GM23338 (cell line): ENCODE data around the gene ARHGAP12. TPM values are rescaled to one million over a fixed set of nuclear protein-coding genes. Genes with fewer than 3 reads are reported as not detected.

ENCODE experiments used
- CREB1 ChIP-seq: fragments of 250-450 bp; sonication (Bioruptor Pico); IDR thresholded peaks from 2 replicates; pipeline ENCODE4 v1.5.0; 2020; ENCODE audit warnings: low read depth, mild to moderate bottlenecking, moderate library complexity
- EZH2 ChIP-seq: fragments of 200-600 bp; sonication (generic); IDR thresholded peaks from one replicate; pipeline ENCODE4 v1.8.0; 2017; ENCODE audit warnings: antibody characterized with exemption, mild to moderate bottlenecking, low read depth; ENCODE audit not compliant: unreplicated experiment
- JUNB ChIP-seq: IDR thresholded peaks from one replicate; pipeline ENCODE4 v1.6.1; 2016; ENCODE audit warnings: antibody characterized with exemption; ENCODE audit not compliant: unreplicated experiment
- POLR2AphosphoS5 ChIP-seq: IDR thresholded peaks from 2 replicates; pipeline ENCODE4 v1.6.1; 2016; ENCODE audit warnings: antibody characterized with exemption, low read depth
- ZNF114 ChIP-seq: fragments of 250-450 bp; sonication (Bioruptor Pico); IDR thresholded peaks from 2 replicates; pipeline ENCODE4 v1.5.0; 2020; ENCODE audit warnings: mild to moderate bottlenecking, moderate library complexity
- ZNF331 ChIP-seq: fragments of 250-450 bp; sonication (Bioruptor Pico); IDR thresholded peaks from 2 replicates; pipeline ENCODE4 v1.5.0; 2020; ENCODE audit warnings: low read depth, mild to moderate bottlenecking, moderate library complexity
- polyA plus RNA-seq: library from polyadenylated mRNA; unstranded; fragments of >200 nt; fragmentation: Nextera tagmentation; extraction: Ambion mirVana; gene quantifications from 2 replicates; pipeline ENCODE4 v1.2.1, GENCODE V29; 2016
- total RNA-seq: library from RNA; depleted of rRNA; stranded (reverse); fragments of >200 nt; shearing (Covaris generic); gene quantifications from 2 replicates; pipeline ENCODE4 v1.2.3, GENCODE V29; 2014
- TF ChIP-seq, protein P1 (sequence below): fragments of 250-450 bp; sonication (Bioruptor Pico); IDR thresholded peaks from 2 replicates; pipeline ENCODE4 v1.5.0; 2020; ENCODE audit warnings: mild to moderate bottlenecking, moderate library complexity
- TF ChIP-seq, protein P2 (sequence below): IDR thresholded peaks from one replicate; pipeline ENCODE4 v1.6.1; 2018; ENCODE audit warnings: antibody characterized with exemption; ENCODE audit not compliant: unreplicated experiment
- TF ChIP-seq, protein P3 (sequence below), 2 experiments: fragments of 200-600 bp in 1 of 2; sonication (generic) in 1 of 2; conservative IDR thresholded peaks; 2 replicates each; pipeline versions ENCODE4 v1.5.1 to v1.6.1; 2016 to 2017; ENCODE audit warnings: antibody characterized with exemption in 2 of 2, low read depth in 2 of 2, mild to moderate bottlenecking in 2 of 2, moderate library complexity in 1 of 2
- TF ChIP-seq, protein P4 (sequence below): IDR thresholded peaks from 2 replicates; pipeline ENCODE4 v1.6.1; 2016; ENCODE audit warnings: antibody characterized with exemption

Gene ARHGAP12
- total and polyA plus RNA-seq, 2 experiments from 2014 or later = 27.5 to 50.7 TPM

DNA sequence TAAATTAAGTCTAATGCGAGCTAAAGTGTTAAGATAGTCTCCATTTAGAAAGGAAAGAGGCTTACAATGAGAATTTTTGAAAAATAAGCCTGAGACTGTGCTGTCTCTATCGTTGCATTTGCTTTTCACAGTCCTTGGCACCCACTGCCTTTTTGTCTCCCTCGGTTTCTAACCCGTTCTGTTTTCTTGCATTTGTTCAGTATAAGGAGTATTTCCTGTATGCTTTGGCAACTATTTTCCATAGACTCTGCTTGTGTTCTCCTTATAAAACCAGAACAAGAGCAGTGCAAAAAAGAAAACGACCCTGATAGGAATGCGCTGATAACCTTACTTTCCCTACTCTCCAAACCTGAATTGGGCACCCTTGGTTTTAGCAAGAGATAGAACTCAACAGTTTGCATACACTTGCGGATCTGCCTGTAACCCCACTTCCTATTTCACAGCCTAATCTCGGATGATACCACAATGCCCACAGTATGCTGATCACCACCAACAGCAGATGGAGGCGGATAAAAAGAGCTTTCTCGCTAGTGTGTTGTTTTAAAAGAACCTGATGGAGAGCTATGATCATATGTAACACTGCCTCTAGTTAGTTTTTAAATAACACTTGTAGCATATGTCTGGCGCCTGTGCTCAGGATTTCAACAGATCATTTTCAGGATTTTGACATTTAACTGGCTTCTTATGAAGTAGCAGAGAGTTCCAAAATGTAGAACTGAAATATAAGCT is 1.6 kb upstream of the ARHGAP12 start (continued):
- TF ChIP-seq, protein P1, sequence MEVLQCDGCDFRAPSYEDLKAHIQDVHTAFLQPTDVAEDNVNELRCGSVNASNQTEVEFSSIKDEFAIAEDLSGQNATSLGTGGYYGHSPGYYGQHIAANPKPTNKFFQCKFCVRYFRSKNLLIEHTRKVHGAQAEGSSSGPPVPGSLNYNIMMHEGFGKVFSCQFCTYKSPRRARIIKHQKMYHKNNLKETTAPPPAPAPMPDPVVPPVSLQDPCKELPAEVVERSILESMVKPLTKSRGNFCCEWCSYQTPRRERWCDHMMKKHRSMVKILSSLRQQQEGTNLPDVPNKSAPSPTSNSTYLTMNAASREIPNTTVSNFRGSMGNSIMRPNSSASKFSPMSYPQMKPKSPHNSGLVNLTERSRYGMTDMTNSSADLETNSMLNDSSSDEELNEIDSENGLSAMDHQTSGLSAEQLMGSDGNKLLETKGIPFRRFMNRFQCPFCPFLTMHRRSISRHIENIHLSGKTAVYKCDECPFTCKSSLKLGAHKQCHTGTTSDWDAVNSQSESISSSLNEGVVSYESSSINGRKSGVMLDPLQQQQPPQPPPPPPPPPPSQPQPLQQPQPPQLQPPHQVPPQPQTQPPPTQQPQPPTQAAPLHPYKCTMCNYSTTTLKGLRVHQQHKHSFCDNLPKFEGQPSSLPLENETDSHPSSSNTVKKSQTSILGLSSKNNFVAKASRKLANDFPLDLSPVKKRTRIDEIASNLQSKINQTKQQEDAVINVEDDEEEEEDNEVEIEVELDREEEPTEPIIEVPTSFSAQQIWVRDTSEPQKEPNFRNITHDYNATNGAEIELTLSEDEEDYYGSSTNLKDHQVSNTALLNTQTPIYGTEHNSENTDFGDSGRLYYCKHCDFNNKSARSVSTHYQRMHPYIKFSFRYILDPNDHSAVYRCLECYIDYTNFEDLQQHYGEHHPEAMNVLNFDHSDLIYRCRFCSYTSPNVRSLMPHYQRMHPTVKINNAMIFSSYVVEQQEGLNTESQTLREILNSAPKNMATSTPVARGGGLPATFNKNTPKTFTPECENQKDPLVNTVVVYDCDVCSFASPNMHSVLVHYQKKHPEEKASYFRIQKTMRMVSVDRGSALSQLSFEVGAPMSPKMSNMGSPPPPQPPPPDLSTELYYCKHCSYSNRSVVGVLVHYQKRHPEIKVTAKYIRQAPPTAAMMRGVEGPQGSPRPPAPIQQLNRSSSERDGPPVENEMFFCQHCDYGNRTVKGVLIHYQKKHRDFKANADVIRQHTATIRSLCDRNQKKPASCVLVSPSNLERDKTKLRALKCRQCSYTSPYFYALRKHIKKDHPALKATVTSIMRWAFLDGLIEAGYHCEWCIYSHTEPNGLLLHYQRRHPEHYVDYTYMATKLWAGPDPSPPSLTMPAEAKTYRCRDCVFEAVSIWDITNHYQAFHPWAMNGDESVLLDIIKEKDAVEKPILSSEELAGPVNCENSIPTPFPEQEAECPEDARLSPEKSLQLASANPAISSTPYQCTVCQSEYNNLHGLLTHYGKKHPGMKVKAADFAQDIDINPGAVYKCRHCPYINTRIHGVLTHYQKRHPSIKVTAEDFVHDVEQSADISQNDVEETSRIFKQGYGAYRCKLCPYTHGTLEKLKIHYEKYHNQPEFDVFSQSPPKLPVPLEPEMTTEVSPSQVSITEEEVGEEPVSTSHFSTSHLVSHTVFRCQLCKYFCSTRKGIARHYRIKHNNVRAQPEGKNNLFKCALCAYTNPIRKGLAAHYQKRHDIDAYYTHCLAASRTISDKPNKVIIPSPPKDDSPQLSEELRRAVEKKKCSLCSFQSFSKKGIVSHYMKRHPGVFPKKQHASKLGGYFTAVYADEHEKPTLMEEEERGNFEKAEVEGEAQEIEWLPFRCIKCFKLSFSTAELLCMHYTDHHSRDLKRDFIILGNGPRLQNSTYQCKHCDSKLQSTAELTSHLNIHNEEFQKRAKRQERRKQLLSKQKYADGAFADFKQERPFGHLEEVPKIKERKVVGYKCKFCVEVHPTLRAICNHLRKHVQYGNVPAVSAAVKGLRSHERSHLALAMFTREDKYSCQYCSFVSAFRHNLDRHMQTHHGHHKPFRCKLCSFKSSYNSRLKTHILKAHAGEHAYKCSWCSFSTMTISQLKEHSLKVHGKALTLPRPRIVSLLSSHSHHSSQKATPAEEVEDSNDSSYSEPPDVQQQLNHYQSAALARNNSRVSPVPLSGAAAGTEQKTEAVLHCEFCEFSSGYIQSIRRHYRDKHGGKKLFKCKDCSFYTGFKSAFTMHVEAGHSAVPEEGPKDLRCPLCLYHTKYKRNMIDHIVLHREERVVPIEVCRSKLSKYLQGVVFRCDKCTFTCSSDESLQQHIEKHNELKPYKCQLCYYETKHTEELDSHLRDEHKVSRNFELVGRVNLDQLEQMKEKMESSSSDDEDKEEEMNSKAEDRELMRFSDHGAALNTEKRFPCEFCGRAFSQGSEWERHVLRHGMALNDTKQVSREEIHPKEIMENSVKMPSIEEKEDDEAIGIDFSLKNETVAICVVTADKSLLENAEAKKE = no peak
- no peak for TF ChIP-seq EZH2
- TF ChIP-seq ZNF331 = no peak
- TF ChIP-seq POLR2AphosphoS5 = no peak
- no peak for TF ChIP-seq JUNB
- no peak for TF ChIP-seq ZNF114 (CRISPR knock-in tag)
- TF ChIP-seq, protein P2, sequence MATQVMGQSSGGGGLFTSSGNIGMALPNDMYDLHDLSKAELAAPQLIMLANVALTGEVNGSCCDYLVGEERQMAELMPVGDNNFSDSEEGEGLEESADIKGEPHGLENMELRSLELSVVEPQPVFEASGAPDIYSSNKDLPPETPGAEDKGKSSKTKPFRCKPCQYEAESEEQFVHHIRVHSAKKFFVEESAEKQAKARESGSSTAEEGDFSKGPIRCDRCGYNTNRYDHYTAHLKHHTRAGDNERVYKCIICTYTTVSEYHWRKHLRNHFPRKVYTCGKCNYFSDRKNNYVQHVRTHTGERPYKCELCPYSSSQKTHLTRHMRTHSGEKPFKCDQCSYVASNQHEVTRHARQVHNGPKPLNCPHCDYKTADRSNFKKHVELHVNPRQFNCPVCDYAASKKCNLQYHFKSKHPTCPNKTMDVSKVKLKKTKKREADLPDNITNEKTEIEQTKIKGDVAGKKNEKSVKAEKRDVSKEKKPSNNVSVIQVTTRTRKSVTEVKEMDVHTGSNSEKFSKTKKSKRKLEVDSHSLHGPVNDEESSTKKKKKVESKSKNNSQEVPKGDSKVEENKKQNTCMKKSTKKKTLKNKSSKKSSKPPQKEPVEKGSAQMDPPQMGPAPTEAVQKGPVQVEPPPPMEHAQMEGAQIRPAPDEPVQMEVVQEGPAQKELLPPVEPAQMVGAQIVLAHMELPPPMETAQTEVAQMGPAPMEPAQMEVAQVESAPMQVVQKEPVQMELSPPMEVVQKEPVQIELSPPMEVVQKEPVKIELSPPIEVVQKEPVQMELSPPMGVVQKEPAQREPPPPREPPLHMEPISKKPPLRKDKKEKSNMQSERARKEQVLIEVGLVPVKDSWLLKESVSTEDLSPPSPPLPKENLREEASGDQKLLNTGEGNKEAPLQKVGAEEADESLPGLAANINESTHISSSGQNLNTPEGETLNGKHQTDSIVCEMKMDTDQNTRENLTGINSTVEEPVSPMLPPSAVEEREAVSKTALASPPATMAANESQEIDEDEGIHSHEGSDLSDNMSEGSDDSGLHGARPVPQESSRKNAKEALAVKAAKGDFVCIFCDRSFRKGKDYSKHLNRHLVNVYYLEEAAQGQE = no peak
- TF ChIP-seq, protein P3, sequence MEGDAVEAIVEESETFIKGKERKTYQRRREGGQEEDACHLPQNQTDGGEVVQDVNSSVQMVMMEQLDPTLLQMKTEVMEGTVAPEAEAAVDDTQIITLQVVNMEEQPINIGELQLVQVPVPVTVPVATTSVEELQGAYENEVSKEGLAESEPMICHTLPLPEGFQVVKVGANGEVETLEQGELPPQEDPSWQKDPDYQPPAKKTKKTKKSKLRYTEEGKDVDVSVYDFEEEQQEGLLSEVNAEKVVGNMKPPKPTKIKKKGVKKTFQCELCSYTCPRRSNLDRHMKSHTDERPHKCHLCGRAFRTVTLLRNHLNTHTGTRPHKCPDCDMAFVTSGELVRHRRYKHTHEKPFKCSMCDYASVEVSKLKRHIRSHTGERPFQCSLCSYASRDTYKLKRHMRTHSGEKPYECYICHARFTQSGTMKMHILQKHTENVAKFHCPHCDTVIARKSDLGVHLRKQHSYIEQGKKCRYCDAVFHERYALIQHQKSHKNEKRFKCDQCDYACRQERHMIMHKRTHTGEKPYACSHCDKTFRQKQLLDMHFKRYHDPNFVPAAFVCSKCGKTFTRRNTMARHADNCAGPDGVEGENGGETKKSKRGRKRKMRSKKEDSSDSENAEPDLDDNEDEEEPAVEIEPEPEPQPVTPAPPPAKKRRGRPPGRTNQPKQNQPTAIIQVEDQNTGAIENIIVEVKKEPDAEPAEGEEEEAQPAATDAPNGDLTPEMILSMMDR (conservative IDR thresholded peaks at IDR 0.05; ENCODE audit: low read depth in 2 of 2) = no peak
- TF ChIP-seq, protein P4, sequence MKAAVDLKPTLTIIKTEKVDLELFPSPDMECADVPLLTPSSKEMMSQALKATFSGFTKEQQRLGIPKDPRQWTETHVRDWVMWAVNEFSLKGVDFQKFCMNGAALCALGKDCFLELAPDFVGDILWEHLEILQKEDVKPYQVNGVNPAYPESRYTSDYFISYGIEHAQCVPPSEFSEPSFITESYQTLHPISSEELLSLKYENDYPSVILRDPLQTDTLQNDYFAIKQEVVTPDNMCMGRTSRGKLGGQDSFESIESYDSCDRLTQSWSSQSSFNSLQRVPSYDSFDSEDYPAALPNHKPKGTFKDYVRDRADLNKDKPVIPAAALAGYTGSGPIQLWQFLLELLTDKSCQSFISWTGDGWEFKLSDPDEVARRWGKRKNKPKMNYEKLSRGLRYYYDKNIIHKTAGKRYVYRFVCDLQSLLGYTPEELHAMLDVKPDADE = no peak
- no peak for TF ChIP-seq CREB1 (CRISPR knock-in tag)
